PC-9 (cell line): ENCODE data around the gene EIF2AK2. TPM values are rescaled to one million over a fixed set of nuclear protein-coding genes. Genes with fewer than 3 reads are reported as not detected.

Experiments
- BruUV-seq: library from RNA; stranded (reverse); fragments of 400-500 nt; replicated peaks from 2 replicates; lab custom pipeline; 2021; lab: Mats Ljungman, UMichigan
- CTCF ChIA-PET: fragments of 300-600 bp; sonication (Branson Sonifier 250); formaldehyde crosslinking; loops from one replicate; lab custom pipeline; 2022; ENCODE audit warnings: antibody characterized with exemption; lab: Charles Lee
- POLR2A ChIA-PET: fragments of 300-600 bp; sonication (Branson Sonifier 250); formaldehyde crosslinking; loops from one replicate; lab custom pipeline; 2022; ENCODE audit warnings: antibody characterized with exemption; ENCODE audit not compliant: unreplicated experiment; lab: Charles Lee
- DNase-seq, 2 experiments: peaks; one replicate each; pipeline versions ENCODE4 v3.0.0 to v3.0.0-alpha.2; 2015 to 2022; ENCODE audit warnings: mixed read lengths in 1 of 2
- H2AFZ ChIP-seq: fragments of 200-600 bp; sonication (generic); 2 replicates; pipeline ENCODE4 v1.8.1; 2017; ENCODE audit warnings: antibody characterized with exemption
- H3F3A ChIP-seq: fragments of 200-600 bp; sonication (generic); 2 replicates; pipeline ENCODE4 v1.8.1; 2017; ENCODE audit warnings: antibody characterized with exemption, mild to moderate bottlenecking, low read depth; ENCODE audit not compliant: insufficient read depth
- H3K27ac ChIP-seq: fragments of 200-600 bp; sonication (generic); 2 replicates; pipeline ENCODE4 v1.6.1; 2016; ENCODE audit warnings: mixed run types
- H3K27me3 ChIP-seq: fragments of 200-600 bp; sonication (generic); 2 replicates; pipeline ENCODE4 v1.6.1; 2016; ENCODE audit warnings: low read depth, mixed run types; ENCODE audit not compliant: insufficient read depth
- H3K36me3 ChIP-seq: fragments of 200-600 bp; sonication (generic); 2 replicates; pipeline ENCODE4 v1.6.1; 2016; ENCODE audit warnings: low read depth, mixed run types
- H3K4me1 ChIP-seq: fragments of 200-600 bp; sonication (generic); replicated peaks from 2 replicates; pipeline ENCODE4 v1.6.1; 2016; ENCODE audit warnings: mixed run types; ENCODE audit not compliant: insufficient read depth
- H3K4me2 ChIP-seq: fragments of 200-600 bp; sonication (generic); 2 replicates; pipeline ENCODE4 v1.6.1; 2017; ENCODE audit warnings: mixed run types
- H3K4me3 ChIP-seq: fragments of 200-600 bp; sonication (generic); 2 replicates; pipeline ENCODE4 v1.6.1; 2016; ENCODE audit warnings: mixed run types
- H3K79me2 ChIP-seq: fragments of 200-600 bp; sonication (generic); 2 replicates; pipeline ENCODE4 v1.6.1; 2017; ENCODE audit warnings: low read depth, mixed run types
- H3K9me2 ChIP-seq: fragments of 200-600 bp; sonication (generic); 2 replicates; pipeline ENCODE4 v1.8.1; 2017; ENCODE audit warnings: mild to moderate bottlenecking; ENCODE audit not compliant: insufficient read depth
- H3K9me3 ChIP-seq: fragments of 200-600 bp; sonication (generic); 2 replicates; pipeline ENCODE4 v1.8.1; 2016; ENCODE audit warnings: low read depth; ENCODE audit not compliant: insufficient read depth
- H4K20me1 ChIP-seq: fragments of 200-600 bp; sonication (generic); 2 replicates; pipeline ENCODE4 v1.8.1; 2017; ENCODE audit not compliant: insufficient read depth
- CTCF ChIP-seq: fragments of 200-600 bp; sonication (generic); conservative IDR thresholded peaks from 2 replicates; pipeline ENCODE4 v1.6.1; 2017; ENCODE audit warnings: mixed run types, antibody characterized with exemption, mild to moderate bottlenecking, moderate library complexity
- EZH2 ChIP-seq: fragments of 200-600 bp; sonication (generic); IDR thresholded peaks from 2 replicates; pipeline ENCODE4 v1.8.0; 2017; ENCODE audit warnings: antibody characterized with exemption, low read depth
- intact Hi-C: fragments of 100-400 bp; cut with micrococcal nuclease; formaldehyde crosslinking; loops from one replicate; pipeline ENCODE4 v1.10.0; 2022; ENCODE audit not compliant: unreplicated experiment
- total RNA-seq: library from RNA; stranded (reverse); gene quantifications from 2 replicates; pipeline ENCODE4 v1.2.3, GENCODE V29; 2021

Gene EIF2AK2
- total RNA-seq, 1 experiment from 2014 or later = 61.2 TPM

- Histone ChIP-seq H3K9me2 (no peaks in the 10 kb centered on the region), H3K27me3 (no peaks in the 10 kb centered on the region), H3K9me3 (no peaks in the 10 kb centered on the region), H3K4me3 (no peak overlapping the region), H2AFZ (no peak overlapping the region), H3K79me2 (no peaks in the 10 kb centered on the region), H3K4me1 (peaks cover 20% of the 10 kb centered on the region), H4K20me1 (no peaks in the 10 kb centered on the region), H3K36me3 (peaks cover 14% of the 10 kb centered on the region), H3K27ac (peak overlapping the region; percentile 52), H3F3A (peaks cover 30% of the 10 kb centered on the region), H3K4me2 (peak overlapping the region; percentile 9)
- TF ChIP-seq EZH2 (no peak), CTCF (no peak)
- intact Hi-C loops = no loop called here
- no peak for DNase-seq
- BruUV-seq = no TSS peak
- POLR2A ChIA-PET = interaction anchor here (0.7 kb wide), 1 partner anchor 20 kb away, joined by 6 read pairs; no protein-coding TSS in a partner anchor
- CTCF ChIA-PET = interaction anchor here (0.5 kb wide), 1 partner anchor 1463 kb away, joined by 3 read pairs; no protein-coding TSS in a partner anchor
Measured at GRCh38 chr2:37104178-37104577, 52.6 kb downstream of the EIF2AK2 start.

- intact Hi-C loops = no loop called here
- H3K4me2 ChIP-seq = no peak overlapping the region
- no peak for TF ChIP-seq CTCF
- TF ChIP-seq EZH2 = no peak
- H3F3A ChIP-seq = peaks cover 30% of the 10 kb centered on the region
- POLR2A ChIA-PET = no interaction called here
- no peaks in the 10 kb centered on the region for H3K79me2 ChIP-seq
- no peak for DNase-seq
- H3K4me3 ChIP-seq = no peak overlapping the region
- no peaks in the 10 kb centered on the region for H4K20me1 ChIP-seq
- H3K9me3 ChIP-seq = no peaks in the 10 kb centered on the region
- H2AFZ ChIP-seq = no peak overlapping the region
- CTCF ChIA-PET = no interaction called here
- H3K27me3 ChIP-seq = no peaks in the 10 kb centered on the region
- no peaks in the 10 kb centered on the region for H3K9me2 ChIP-seq
- H3K36me3 ChIP-seq = 0 out of 2 replicates have a peak, but pooled peaks cover 10% of the 10 kb centered on the region
- H3K4me1 ChIP-seq = peaks cover 20% of the 10 kb centered on the region
- H3K27ac ChIP-seq = no peak overlapping the region
- BruUV-seq = no TSS peak
Measured at GRCh38 chr2:37102588-37102987, 54.2 kb downstream of the EIF2AK2 start.

GRCh38 chr2:37100054-37100453 lies 56.7 kb downstream of the EIF2AK2 start:
- Histone ChIP-seq H3K79me2 (no peaks in the 10 kb centered on the region), H3K9me2 (no peaks in the 10 kb centered on the region), H3F3A (peaks cover 26% of the 10 kb centered on the region), H3K27me3 (no peaks in the 10 kb centered on the region), H3K4me3 (no peak overlapping the region), H3K27ac (no peak overlapping the region), H3K36me3 (peaks cover 10% of the 10 kb centered on the region; the same call in 1 of the 2 replicates), H3K4me2 (no peak overlapping the region), H3K9me3 (no peaks in the 10 kb centered on the region), H3K4me1 (peaks cover 19% of the 10 kb centered on the region), H4K20me1 (no peaks in the 10 kb centered on the region), H2AFZ (no peak overlapping the region)
- BruUV-seq = no TSS peak
- no peak for DNase-seq
- POLR2A ChIA-PET = no interaction called here
- CTCF ChIA-PET = no interaction called here
- intact Hi-C loops = no loop called here
- no peak for TF ChIP-seq CTCF
- no peak for TF ChIP-seq EZH2
